Fibroblast of gingiva (primary cell): ENCODE results near the gene BCAS3.

ENCODE experiments used
- DNase-seq: peaks from one replicate; pipeline ENCODE4 v3.0.0-alpha.2; 2011; ENCODE audit warnings: low read depth

The BCAS3 gene

DNA sequence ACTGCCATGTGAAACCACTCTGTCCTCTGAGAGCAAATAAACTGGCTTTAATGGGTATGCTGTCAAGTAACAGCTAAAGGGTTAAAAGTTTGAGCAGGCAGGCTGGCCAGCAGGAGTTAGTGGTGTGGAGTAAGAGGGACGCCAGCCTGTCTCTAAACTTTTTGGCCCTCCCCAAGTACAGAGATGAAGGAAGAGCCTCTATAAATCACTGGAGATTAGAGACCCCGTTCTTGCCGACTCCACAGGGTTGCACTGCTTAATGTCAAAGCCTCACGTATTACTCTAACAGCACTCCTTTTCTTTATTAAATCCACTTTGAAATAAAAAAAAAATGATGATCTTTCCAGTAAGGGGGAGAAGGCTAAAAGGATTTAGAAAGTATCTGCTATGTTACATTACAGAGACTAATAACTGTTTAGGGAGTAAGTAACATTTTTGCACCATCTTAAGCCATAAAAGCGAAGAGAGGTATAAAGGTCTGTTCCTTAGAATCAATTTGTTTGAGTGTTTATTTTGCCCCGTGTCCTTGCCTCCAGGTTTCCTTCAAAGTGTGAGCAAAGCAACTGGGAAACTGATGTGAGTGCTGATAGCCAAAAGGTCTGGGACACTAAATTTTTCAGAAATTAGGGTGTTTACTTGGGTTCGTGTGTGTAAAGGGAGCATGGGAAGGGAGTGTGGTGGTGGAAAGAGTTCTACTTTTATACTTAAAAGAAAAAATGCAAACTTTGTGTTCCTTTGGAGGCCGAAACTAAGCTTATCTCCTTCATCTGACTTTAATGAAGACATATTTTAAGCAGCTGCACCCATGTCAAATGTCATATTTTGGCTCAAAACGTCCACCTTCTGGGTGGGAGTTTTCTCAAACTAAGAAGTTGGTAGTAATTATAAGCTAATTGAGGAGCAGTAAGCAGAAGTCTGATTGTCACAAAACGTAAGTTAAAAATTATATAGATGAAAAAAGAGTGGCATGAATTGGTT lies 612.0 kb downstream of the BCAS3 start:
- no peak for DNase-seq

DNA sequence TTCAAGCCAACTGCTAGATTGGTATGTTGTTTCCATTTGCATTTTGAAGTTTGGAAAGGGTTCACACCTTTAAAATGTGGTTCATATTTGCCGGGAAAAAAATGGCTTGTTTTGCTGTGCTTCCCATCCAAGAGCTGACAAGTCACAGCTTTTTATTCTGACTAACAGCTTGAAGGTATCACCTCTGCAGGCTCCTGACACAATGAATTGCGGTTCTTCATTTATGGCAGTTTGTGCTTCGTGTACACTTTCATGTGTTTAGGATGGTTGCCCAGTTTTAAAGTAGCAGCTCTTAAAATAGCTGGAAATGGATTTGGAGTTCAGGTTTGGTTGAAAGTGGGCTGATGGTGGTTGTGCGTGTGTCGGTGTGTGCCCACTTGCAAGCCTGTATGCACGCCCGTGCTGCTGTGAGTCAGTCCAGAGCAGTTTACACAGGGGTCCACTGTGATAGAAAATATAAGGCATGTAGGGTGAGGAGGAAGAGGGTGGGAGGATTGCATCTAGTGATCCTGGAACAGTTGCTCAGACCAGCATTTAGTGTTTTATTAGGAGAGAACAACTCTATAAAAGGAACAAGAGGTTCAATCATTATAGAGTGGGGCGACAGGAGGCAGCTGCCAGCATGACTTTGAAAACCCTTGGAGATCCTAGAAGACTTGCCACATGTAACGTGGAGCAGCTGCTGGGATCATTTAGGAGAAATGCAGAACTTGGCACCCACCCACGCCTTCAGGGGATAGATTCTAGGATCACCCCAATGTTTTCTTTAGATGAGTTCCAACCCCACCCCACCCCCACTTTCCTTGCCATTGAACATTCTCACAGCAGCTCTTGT lies 614.0 kb downstream of the BCAS3 start:
- peak; percentile 50 for DNase-seq

GRCh38 chr17:61294286-61294685 lies 616.6 kb downstream of the BCAS3 start:
- DNase-seq: no peak

GRCh38 chr17:61294777-61295176 lies 617.1 kb downstream of the BCAS3 start:
- peak; percentile 28 for DNase-seq

GRCh38 chr17:61296058-61296457 lies 618.4 kb downstream of the BCAS3 start:
- DNase-seq: no peak

- no peak for DNase-seq
Measured at GRCh38 chr17:61299517-61300513, 622.2 kb downstream of the BCAS3 start.

GRCh38 chr17:61302953-61303816 lies 625.5 kb downstream of the BCAS3 start:
- DNase-seq: peak; percentile 66

GRCh38 chr17:61303817-61304096 lies 626.1 kb downstream of the BCAS3 start:
- no peak for DNase-seq

- DNase-seq: peak; percentile 57
Measured at GRCh38 chr17:61305024-61305423, 627.4 kb downstream of the BCAS3 start.

- no peak for DNase-seq
Measured at GRCh38 chr17:61306003-61306402, 628.4 kb downstream of the BCAS3 start.

GRCh38 chr17:61307905-61308886 lies 630.5 kb downstream of the BCAS3 start:
- peak; percentile 100 for DNase-seq

DNA sequence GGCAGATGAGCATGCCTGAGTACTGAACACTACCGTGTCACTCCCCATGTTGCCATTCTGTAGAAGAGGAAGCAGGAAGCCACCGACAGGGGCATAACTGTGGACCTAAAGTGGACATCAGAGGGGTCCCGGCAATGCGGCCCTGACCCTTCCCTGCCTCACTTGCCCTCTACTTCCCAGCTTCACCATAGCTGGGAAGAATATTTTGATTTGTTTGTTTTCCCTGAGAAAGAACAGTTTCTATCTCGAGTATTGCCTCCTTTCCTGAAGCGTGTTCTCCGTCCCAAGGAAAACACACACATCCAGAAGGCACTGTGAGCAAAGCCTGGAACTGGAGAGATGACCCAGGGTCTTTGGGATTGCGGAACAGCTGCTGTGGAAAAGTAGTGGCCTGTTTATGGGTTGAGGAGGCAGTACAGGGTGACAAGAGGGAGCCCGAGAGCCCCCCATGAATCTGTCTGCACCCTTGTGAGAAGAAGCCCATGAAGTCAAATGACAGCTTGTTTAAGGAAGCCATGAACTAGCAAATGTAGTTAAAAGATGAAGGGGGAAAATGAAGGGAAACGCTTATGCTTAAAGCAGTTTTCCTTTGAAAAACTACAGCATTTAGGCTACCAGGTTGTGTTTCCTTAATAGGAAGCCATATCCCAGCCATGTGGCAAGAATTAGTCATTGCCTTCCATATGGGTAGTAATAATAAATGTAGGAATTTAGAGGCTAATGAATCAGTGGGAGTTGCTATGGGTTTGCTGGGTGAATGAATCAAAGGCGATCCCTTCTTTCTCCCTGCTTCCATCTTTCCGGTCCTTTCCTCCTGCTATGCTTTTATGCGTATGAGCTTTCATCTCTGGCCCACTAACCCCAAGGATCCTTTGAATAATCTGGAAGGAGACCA lies 632.0 kb downstream of the BCAS3 start:
- DNase-seq: peak; percentile 71

DNA sequence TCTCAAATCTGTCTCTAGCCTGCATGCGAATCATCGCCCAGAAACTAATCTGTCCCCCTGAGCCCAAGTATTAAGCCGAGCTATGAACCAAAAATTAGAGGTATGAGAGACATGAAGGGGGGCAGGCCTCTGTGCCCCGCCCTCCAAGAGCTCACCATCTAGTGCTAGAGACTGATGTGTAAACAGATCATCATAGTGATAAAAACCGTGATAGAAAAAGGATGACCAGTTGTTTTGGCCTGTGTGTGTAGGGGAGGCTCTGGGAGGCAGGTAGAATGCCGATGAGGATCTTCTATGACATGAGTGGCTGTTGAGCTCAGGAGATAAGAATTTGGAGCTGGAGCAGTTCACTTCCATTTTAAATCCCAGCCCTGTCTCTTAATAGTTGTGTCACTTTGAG lies 632.9 kb downstream of the BCAS3 start:
- DNase-seq: no peak

GRCh38 chr17:61312406-61313295 lies 635.0 kb downstream of the BCAS3 start:
- DNase-seq: no peak

- no peak for DNase-seq
Measured at GRCh38 chr17:61313461-61314326, 636.0 kb downstream of the BCAS3 start.

- peak; percentile 76 for DNase-seq
Measured at GRCh38 chr17:61314368-61315078, 636.9 kb downstream of the BCAS3 start.
